Ishikawa (cell line): ENCODE data around the gene HHAT.

ENCODE experiments used
- CEBPB ChIP-seq: IDR thresholded peaks from 2 replicates; pipeline ENCODE4 v1.6.1; 2012
- CREB1 ChIP-seq: IDR thresholded peaks from 2 replicates; pipeline ENCODE4 v1.6.1; 2012; ENCODE audit warnings: low read depth
- EGR1 ChIP-seq: IDR thresholded peaks from 2 replicates; pipeline ENCODE4 v1.6.1; 2012
- EP300 ChIP-seq: IDR thresholded peaks from 2 replicates; pipeline ENCODE4 v1.6.1; 2012; ENCODE audit warnings: borderline replicate concordance
- FOXM1 ChIP-seq: IDR thresholded peaks from 2 replicates; pipeline ENCODE4 v1.6.1; 2012; ENCODE audit warnings: low read depth, borderline replicate concordance
- MAX ChIP-seq: IDR thresholded peaks from 2 replicates; pipeline ENCODE4 v1.6.1; 2012
- NFIC ChIP-seq: IDR thresholded peaks from 2 replicates; pipeline ENCODE4 v1.6.1; 2012
- RAD21 ChIP-seq: IDR thresholded peaks from 2 replicates; pipeline ENCODE4 v1.6.1; 2012; ENCODE audit warnings: low read depth
- REST ChIP-seq: IDR thresholded peaks from 2 replicates; pipeline ENCODE4 v1.6.1; 2012; ENCODE audit warnings: low read depth, mild to moderate bottlenecking
- TAF1 ChIP-seq: IDR thresholded peaks from 2 replicates; pipeline ENCODE4 v1.6.1; 2012; ENCODE audit warnings: low read depth, mild to moderate bottlenecking
- TCF12 ChIP-seq: IDR thresholded peaks from 2 replicates; pipeline ENCODE4 v1.6.1; 2012; ENCODE audit warnings: low read depth
- TEAD4 ChIP-seq: IDR thresholded peaks from 2 replicates; pipeline ENCODE4 v1.6.1; 2012
- USF1 ChIP-seq: IDR thresholded peaks from 2 replicates; pipeline ENCODE4 v1.6.1; 2012
- YY1 ChIP-seq: IDR thresholded peaks from 2 replicates; pipeline ENCODE4 v1.6.1; 2012; ENCODE audit warnings: low read depth
- ZBTB7A ChIP-seq: IDR thresholded peaks from 2 replicates; pipeline ENCODE4 v1.6.1; 2012; ENCODE audit warnings: low read depth

HHAT gene

DNA sequence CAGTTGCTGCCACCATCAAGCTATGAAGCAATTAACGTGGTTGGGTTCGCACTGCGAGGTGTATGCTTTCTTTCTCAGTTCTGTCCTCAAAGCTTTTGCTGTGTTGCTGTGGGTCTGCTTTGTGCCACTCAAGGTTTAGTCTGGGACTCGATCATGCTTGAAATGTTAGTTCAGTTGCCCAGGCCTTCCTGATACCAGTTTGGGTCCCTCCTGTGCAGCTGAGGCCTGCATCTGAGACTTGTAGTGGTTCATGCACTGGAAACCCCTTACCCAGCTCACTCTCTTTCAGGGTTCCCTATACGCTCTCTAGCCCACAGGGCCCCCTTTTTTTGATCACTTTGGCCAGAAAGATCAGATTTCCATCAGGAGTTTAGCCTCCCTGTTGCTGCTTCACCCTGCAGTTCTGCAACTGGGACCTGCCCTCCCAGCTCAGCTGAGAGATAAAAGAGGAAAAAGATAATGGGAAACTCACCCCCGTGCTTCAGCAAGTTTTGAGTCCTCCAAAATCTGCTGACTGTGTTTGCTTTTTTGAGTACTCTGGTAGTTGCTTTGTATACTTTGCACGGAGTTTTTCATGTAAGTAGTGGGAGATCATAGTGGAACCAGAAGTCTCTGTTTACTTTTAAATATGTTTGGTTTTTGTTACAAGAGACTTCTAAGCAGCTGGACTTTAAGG is 317.0 kb downstream of the HHAT start:
- no peak for TF ChIP-seq CEBPB

GRCh38 chr1:210646258-210646616 is 317.5 kb downstream of the HHAT start:
- TF ChIP-seq CREB1 (no peak), TAF1 (no peak), NFIC (no peak), YY1 (no peak), MAX (no peak), USF1 (no peak), CEBPB (no peak), ZBTB7A (no peak), EP300 (no peak), RAD21 (no peak), TCF12 (no peak), FOXM1 (no peak)

DNA sequence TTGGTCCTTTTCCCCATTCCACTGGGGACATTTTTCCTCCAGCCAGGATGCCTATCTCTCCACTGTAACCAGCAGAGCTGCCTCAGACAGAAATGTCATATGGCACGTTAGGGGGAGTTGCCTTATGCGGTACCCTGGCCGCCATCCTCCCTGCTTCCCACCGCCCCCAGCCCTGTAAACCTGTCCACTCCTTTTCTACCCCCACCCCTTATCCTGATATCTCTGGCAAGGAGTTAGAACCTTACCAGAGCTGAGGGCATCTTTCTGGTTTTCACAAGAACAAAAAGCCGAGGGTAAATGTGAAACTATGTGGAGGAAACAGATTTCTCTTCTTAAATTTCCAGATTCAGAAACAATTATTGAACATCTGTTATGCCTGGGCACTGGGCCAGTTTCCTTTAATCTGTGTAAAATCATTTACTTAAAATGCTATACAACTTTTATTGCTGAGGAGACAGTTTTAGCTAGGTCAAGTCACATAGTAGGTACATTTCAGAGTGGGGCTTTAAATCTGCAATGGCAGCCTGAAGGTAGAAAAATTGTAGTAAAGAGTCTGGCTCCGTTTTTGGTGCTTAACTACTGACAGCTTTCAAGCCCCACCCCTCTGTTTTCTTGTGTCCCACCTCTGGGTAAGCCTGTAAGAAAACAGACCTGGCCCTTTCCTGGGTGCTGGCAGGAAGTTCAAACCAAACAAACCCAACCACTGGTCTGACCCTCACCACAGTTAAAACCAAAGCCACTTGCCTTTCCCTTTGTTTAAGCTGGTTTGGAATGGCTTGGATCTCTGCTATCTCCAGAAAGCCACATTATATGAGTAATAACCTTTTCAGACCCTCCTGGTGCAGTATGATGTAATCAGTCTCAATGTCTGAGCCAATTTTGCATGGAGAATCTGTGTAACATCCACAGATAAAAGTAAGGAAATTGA is 319.0 kb downstream of the HHAT start:
- TF ChIP-seq CREB1 (no peak), TAF1 (no peak)

- TF ChIP-seq NFIC (no peak), FOXM1 (no peak)
Observed at GRCh38 chr1:210648588-210649269, 320.0 kb downstream of the HHAT start.

DNA sequence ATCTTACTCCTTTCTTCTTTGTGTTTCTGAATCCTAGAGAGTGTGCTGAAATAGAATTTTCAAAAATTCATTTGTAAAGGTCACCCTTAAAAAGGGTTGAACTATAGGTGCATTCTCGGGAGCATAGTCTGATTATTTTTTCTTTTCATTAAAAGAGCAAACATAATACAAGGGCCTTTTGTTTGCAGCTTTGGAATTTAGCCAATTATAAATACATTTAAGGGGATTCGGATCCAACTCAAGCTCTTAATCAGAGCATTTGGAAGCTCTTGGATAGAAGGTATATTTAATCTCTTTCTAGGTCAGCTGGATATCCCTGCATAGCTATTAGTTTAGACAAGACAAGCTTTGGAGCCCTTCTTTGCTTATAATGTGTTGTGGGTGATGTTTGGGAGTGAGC is 321.7 kb downstream of the HHAT start:
- TF ChIP-seq TEAD4 (no peak), REST (no peak), MAX (no peak), EP300 (no peak), RAD21 (no peak), CREB1 (no peak), TAF1 (no peak), NFIC (no peak), USF1 (no peak), EGR1 (no peak), TCF12 (no peak), CEBPB (no peak), FOXM1 (no peak), YY1 (no peak), ZBTB7A (no peak)

DNA sequence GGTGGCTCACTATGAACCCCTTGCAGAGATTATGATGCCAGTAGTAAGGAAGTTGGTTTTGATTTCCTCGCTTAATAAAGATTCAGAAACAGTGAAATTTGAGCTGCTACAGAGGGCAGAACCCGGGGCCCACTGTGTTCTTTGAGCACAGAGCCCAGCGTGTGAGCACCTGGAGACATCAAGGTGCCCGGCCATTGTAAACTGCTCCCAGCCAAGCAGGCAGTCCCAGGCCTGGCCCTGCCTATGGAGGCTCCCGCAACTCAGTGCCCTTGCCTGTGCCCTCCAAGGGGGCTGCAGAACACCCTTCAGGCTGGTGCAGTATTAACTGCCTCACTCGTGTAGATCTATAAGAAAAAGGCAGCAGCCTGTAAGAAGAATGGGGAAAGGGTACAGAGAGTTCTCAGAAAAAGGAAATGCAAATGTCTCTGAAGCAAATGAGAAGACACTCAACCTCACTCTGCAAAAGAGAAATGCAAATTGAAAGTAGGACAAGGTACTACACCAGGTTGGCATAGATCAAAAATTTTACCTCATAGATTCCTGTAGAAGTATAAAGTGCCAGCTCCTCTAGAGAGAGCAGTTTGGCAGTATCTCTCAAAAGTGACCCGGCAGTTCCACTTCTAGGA is 323.7 kb downstream of the HHAT start:
- TF ChIP-seq FOXM1 (no peak), EP300 (no peak), TAF1 (no peak), EGR1 (no peak), ZBTB7A (no peak), TCF12 (no peak), USF1 (no peak), REST (no peak), RAD21 (no peak), CREB1 (no peak), CEBPB (no peak), YY1 (no peak), NFIC (no peak)
